Muscle of leg (tissue), 11 donors: ENCODE measurements around the gene PLN. TPM values are rescaled to one million over a fixed set of nuclear protein-coding genes. Genes with fewer than 3 reads are reported as not detected.
A peak's percentile ranks its signal among the peaks of the same experiment; 100 is the strongest.

ENCODE experiments used
- DNase-seq: peaks from one replicate; pipeline ENCODE4 v3.0.0; 2013
- H3K27ac ChIP-seq: one replicate; pipeline ENCODE4 v1.5.1; 2013; ENCODE audit warnings: mild to moderate bottlenecking, low read length, control low read depth
- H3K27me3 ChIP-seq: one replicate; pipeline ENCODE4 v1.6.1; 2013; ENCODE audit warnings: low read length; ENCODE audit not compliant: control insufficient read depth, insufficient read depth
- H3K36me3 ChIP-seq: one replicate; pipeline ENCODE4 v1.6.1; 2013; ENCODE audit warnings: low read length; ENCODE audit not compliant: control insufficient read depth, insufficient read depth
- H3K4me1 ChIP-seq: one replicate; pipeline ENCODE4 v1.6.1; 2013; ENCODE audit warnings: low read length; ENCODE audit not compliant: control insufficient read depth, insufficient read depth
- H3K4me3 ChIP-seq: one replicate; pipeline ENCODE4 v1.5.1; 2013; ENCODE audit warnings: low read length, control low read depth
- H3K9me3 ChIP-seq: replicated peaks from 2 replicates; pipeline ENCODE4 v1.6.1; 2013; ENCODE audit warnings: low read depth, low read length; ENCODE audit not compliant: control insufficient read depth
- WGBS: methylation state at CpG from one replicate; pipeline ENCODE4 v1.1.5; 2013; ENCODE audit warnings: missing lambda C conversion rate; ENCODE audit not compliant: insufficient coverage; 5-methylcytosine and 5-hydroxymethylcytosine counted together
- polyA plus RNA-seq, 8 donors: library from polyadenylated mRNA; unstranded; fragments of 120-200 nt; gene quantifications; one replicate each; pipeline versions ENCODE4 v1.2.1 to v1.2.3, GENCODE V29; 2013; ENCODE audit warnings: inconsistent platforms in 1 of 8, low replicate concordance in 1 of 8; ENCODE audit not compliant: insufficient read length in 8 of 8, insufficient read depth in 1 of 8
- total RNA-seq: library from RNA; stranded (reverse); fragments of 120-200 nt; gene quantifications from one replicate; pipeline ENCODE4 v1.2.4, GENCODE V29; 2013

PLN gene
- total and polyA plus RNA-seq, 9 donors, result 2.8 to 8.8 (median 5.7) TPM

DNA sequence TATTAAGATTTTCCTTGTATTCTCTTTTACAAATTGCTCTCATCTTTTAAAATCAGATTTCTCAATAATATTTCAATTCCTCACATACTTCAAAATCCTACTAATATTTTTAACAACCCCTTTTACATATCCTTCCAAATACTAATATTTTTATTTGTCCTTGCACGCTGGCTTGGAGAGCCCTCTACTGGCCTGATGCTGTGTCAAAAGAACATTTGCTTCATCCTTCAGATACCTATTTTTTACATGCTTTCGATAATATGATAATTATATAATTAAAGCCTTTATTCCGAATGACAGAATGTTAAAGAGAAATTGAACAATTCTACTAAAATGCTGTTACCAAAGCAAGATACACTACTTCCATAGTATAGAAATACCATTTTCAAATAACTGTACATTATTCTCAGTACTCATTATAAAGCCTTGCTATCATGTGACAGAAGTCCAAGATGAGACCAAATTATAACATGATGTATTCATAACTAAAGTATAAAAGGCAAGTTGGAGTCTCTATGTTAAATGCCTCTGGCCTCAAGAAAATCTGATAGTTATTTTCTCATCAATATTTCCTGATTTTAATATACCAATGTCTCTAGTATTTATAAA is 39.0 kb upstream of the PLN start:
- WGBS, result no CpG with 5 or more reads among the region's 3 CpGs
- no peaks in the 10 kb centered on the region for H3K9me3 ChIP-seq
- H3K36me3 ChIP-seq, result peaks cover 6% of the 10 kb centered on the region
- H3K4me1 ChIP-seq, result no peaks in the 10 kb centered on the region
- H3K27ac ChIP-seq, result no peak overlapping the region
- DNase-seq, result peak; percentile 26
- H3K4me3 ChIP-seq, result no peak overlapping the region
- H3K27me3 ChIP-seq, result no peaks in the 10 kb centered on the region

DNA sequence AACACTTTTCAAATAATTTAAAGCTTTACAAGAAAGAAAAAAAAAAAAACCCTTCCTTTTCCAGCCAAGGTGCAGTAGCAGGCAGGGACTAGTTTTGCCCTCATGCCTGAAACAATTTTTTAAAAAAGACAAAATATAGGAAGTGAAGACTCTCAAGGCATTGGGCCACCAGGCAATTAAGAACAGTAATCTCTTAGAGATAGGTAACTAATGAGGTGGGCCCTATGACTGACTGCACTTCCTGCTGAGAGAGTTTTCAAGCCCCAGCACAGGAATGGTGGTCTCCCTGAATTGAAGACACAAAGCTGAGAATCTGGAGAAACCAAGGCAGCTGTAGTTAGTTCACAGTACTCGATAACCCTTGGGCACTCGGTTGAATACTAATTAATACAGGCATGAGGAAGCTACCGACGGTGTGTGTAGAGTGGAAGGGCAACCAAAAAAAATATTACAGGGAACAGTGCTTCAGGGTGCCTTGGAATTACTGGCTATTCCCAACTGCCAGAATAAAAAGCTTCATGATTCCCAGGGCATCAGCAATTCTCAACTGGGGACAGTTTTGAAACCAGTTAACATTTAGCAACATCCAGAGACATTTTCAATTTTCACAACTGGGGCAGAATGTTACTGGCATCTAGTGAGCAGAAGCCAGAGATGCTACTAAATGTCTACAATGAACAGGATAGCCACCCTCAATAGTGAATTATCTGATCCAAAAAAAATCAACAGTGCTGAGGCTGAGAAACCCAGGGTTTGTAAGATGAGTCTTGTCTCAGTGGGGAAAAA is 36.0 kb upstream of the PLN start:
- WGBS, result 95% methylated on average over 3 of the region's 4 CpGs
- no peak overlapping the region for H3K27ac ChIP-seq
- no peaks in the 10 kb centered on the region for H3K4me1 ChIP-seq
- no peak for DNase-seq
- H3K36me3 ChIP-seq, result no peaks in the 10 kb centered on the region
- H3K9me3 ChIP-seq, result no peaks in the 10 kb centered on the region
- no peak overlapping the region for H3K4me3 ChIP-seq
- no peaks in the 10 kb centered on the region for H3K27me3 ChIP-seq

DNA sequence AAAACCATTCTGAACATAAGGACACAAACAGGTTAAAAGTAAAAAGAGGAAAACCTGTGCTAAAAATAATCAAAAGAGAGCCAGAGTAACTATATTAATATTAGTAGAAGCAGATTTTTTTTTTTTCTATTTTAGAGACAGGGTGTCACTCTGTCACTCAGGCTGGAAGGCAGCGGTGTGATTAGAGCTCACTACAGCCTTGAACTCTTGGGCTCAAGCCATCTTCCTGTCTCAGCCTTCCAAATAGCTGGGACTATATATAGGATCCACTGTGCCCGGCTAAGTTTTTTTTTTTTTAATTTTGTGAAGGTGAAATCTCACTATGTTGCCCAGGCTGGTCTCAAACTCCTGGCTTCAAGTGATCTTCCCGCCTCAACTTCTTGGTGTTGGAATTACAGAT is 33.4 kb upstream of the PLN start:
- 100% methylated on average over 1 of the region's 3 CpGs for WGBS
- H3K9me3 ChIP-seq, result no peaks in the 10 kb centered on the region
- DNase-seq, result peak; percentile 38
- no peaks in the 10 kb centered on the region for H3K4me1 ChIP-seq
- no peak overlapping the region for H3K27ac ChIP-seq
- no peaks in the 10 kb centered on the region for H3K36me3 ChIP-seq
- H3K27me3 ChIP-seq, result no peaks in the 10 kb centered on the region
- H3K4me3 ChIP-seq, result no peak overlapping the region

DNA sequence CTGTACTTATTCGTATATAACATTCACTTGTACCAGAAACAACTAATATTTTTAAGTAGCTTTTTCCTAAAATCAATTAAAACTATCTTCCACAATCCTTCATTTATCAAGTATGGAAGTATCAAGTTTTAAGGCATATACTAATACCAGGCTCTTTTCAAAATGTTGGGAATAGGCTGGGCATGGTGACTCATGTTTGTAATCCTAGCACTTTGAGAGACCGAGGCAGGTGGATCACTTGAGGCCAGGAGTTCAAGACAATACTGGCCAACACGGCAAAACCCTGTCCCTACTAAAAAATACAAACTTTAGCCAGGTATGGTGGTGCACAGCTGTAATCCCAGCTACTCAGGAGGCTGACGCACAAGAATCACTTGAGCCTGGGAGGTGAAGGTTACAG is 25.7 kb upstream of the PLN start:
- DNase-seq, result no peak
- Histone ChIP-seq H3K4me3 (no peak overlapping the region), H3K27ac (no peak overlapping the region), H3K27me3 (no peaks in the 10 kb centered on the region), H3K4me1 (no peaks in the 10 kb centered on the region), H3K36me3 (peaks cover 13% of the 10 kb centered on the region), H3K9me3 (no peaks in the 10 kb centered on the region)
- 100% methylated on average over 1 of the region's 4 CpGs for WGBS

DNA sequence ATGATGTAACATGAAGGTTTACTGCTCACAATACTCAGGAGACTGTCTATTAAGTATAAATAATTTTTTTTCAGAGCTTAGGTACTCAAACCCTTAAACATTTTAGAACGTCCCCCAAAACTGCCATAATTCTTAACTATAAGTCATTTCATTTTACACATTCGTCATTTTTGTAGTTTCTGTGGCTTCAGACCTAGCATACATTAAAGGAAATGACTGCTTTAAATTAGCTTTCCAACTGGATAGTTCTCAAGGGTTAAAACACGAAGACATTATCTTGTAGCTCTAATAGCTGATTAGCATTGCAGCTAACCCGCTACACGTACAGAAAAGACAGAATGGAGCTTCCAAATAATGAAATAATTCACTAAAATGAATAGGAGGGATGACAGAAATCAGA is 24.9 kb upstream of the PLN start:
- WGBS, result no CpG with 5 or more reads among the region's 5 CpGs
- H3K27ac ChIP-seq, result no peak overlapping the region
- no peaks in the 10 kb centered on the region for H3K9me3 ChIP-seq
- no peak overlapping the region for H3K4me3 ChIP-seq
- peaks cover 13% of the 10 kb centered on the region for H3K36me3 ChIP-seq
- H3K27me3 ChIP-seq, result no peaks in the 10 kb centered on the region
- no peak for DNase-seq
- no peaks in the 10 kb centered on the region for H3K4me1 ChIP-seq

DNA sequence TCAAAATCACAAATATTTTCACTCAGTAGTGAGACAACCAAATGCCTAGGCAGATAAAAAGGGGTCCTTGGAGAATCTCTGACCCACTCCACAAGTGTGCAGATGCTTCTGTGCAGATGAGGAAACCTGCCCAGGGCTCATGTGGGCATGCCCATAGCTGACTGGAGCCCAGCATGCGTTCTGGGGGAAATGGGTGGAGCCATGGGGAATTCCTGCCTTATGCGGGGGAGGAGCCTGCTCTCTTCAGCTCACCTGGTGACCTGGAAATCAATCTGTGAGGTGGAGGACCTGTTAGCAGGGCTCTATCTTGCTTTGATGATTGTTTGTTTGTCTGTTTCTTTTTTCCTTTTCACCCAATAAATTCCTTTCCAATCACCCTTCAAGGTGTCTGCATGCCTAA is 23.4 kb upstream of the PLN start:
- no peaks in the 10 kb centered on the region for H3K4me1 ChIP-seq
- no peak for DNase-seq
- no peak overlapping the region for H3K4me3 ChIP-seq
- 83% methylated on average over 1 of the region's 2 CpGs for WGBS
- no peak overlapping the region for H3K27ac ChIP-seq
- H3K9me3 ChIP-seq, result no peaks in the 10 kb centered on the region
- peaks cover 13% of the 10 kb centered on the region for H3K36me3 ChIP-seq
- H3K27me3 ChIP-seq, result no peaks in the 10 kb centered on the region

DNA sequence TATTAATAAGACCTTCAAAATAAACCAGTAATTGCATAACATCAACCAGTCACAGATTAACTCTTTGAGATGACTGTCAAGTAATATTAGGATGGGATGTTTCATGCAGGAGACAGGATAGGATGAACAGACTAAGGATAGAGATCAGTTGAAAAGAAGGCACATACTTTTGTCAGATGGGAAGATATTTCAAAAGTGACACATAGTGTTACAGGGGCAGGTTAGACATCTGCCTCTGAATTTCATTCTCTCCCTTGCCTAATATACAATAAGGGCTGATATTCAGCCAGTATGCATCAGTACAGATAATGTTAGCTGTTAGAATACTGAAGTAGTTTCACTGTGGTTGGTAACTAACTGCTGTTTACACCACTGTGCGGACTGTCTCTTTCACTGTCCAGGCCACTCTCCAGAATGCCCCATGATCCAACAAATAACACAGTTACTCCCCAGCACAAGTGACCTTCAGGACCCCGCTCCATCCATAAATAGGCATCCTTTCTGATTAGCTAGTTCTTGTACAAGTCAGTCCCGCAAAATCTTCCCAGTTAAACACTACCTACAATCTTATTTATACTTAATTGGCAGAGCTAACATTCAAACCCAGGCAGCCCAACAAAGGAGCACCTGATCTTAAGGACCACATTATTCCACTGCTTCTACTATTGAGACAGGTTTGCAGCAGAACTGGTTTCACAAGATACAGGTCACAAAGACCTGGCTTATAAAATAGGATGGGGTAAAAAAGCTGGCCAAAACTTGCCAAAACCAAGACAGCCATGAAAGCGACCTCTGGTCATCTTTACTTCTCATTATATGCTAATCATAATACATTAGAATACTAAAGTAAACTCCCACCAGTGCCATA is 21.9 kb upstream of the PLN start:
- WGBS, result 83% methylated on average over 3 of the region's 4 CpGs
- Histone ChIP-seq H3K9me3 (peaks cover 4% of the 10 kb centered on the region), H3K4me3 (no peak overlapping the region), H3K27ac (no peak overlapping the region), H3K27me3 (no peaks in the 10 kb centered on the region), H3K36me3 (peaks cover 13% of the 10 kb centered on the region), H3K4me1 (no peaks in the 10 kb centered on the region)
- DNase-seq, result no peak

DNA sequence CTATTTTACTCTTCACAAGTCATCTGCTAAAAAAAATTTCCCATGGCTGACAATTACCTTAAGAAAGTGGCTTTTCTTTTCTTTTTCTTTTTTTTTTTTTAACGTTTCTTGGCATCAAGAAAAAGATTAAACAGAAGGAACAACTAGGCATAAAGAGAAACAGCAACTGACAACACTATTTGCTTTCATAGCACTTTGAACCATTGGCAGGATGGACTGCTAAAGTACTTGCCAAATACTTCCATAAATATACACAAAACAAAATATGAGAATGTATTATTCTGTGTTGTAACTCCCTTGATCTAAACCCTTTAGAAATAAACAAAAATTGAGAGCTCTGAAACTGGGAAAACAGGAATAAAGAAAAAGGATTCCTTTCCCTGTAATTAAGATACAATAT is 20.0 kb upstream of the PLN start:
- Histone ChIP-seq H3K36me3 (peaks cover 3% of the 10 kb centered on the region), H3K27me3 (no peaks in the 10 kb centered on the region), H3K9me3 (peaks cover 6% of the 10 kb centered on the region), H3K4me3 (no peak overlapping the region), H3K27ac (no peak overlapping the region), H3K4me1 (no peaks in the 10 kb centered on the region)
- no CpG with 5 or more reads among the region's 1 CpG for WGBS
- peak; percentile 16 for DNase-seq

DNA sequence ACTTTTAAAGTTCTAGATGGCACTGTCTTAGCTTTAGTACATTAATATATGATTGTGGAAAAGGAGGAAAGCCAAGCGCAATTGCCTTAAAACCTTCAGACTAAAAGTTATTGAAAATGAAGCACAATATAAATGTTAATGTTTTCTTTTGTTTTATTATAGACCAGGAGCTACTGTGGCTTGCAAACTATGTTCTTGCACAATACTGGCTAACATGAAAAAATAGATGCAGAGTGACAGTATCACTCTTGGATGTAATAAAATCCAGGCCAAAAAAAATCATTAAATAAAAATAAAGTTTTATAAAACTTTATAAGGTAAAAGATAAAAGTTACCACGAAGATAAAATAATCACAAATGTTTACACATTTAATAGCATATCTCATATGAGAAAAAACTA is 18.3 kb upstream of the PLN start:
- Histone ChIP-seq H3K4me3 (no peak overlapping the region), H3K4me1 (no peaks in the 10 kb centered on the region), H3K27ac (no peak overlapping the region), H3K9me3 (peaks cover 6% of the 10 kb centered on the region), H3K27me3 (no peaks in the 10 kb centered on the region), H3K36me3 (peaks cover under 1% of the 10 kb centered on the region)
- no CpG with 5 or more reads among the region's 2 CpGs for WGBS
- no peak for DNase-seq

DNA sequence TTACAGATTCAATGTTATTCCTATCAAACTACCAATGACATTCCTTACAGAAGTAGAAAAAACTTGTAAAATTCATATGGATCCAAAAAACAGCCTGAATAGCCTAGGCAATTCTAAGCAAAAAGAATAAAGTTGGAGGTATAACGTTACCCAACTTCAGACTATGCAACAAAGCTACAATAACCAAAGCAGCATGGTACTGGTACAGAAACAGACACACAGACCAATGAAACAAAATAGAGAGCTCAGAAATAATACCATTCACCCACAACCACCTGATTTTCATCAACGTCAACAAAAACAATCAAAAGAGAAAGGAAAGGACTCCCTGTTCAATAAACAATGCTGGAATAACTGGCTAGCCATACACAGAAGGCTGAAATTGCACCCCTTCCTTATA is 17.2 kb upstream of the PLN start:
- Histone ChIP-seq H3K36me3 (no peaks in the 10 kb centered on the region), H3K27ac (no peak overlapping the region), H3K9me3 (peaks cover 6% of the 10 kb centered on the region), H3K4me1 (no peaks in the 10 kb centered on the region), H3K4me3 (no peak overlapping the region), H3K27me3 (no peaks in the 10 kb centered on the region)
- DNase-seq, result no peak
- no CpG with 5 or more reads among the region's 2 CpGs for WGBS
